Smooth muscle cell (in vitro differentiated cells): Measurements from ENCODE around the gene ZRANB1. TPM values are rescaled to one million over a fixed set of nuclear protein-coding genes. Genes with fewer than 3 reads are reported as not detected.

Experiments
- DNase-seq: peaks from one replicate; lab custom pipeline; 2025; ENCODE audit not compliant: unreplicated experiment; lab: John Stamatoyannopoulos, UW
- H2AFZ ChIP-seq: fragments of 200-600 bp; sonication (generic); 2 replicates; pipeline ENCODE4 v1.6.0; 2016; ENCODE audit warnings: antibody characterized with exemption, low read depth, mild to moderate bottlenecking
- H3F3A ChIP-seq: fragments of 200-600 bp; sonication (generic); 2 replicates; pipeline ENCODE4 v1.6.0; 2017; ENCODE audit warnings: antibody characterized with exemption, low read depth
- H3K27ac ChIP-seq: fragments of 200-600 bp; sonication (generic); 2 replicates; pipeline ENCODE4 v1.5.1; 2016; ENCODE audit warnings: low read depth, mild to moderate bottlenecking
- H3K27me3 ChIP-seq: fragments of 200-600 bp; sonication (generic); 2 replicates; pipeline ENCODE4 v1.6.1; 2016; ENCODE audit warnings: low read depth, mild to moderate bottlenecking
- H3K36me3 ChIP-seq: fragments of 200-600 bp; sonication (generic); 2 replicates; pipeline ENCODE4 v1.5.1; 2016; ENCODE audit warnings: low read depth
- H3K4me1 ChIP-seq: fragments of 200-600 bp; sonication (generic); 2 replicates; pipeline ENCODE4 v1.5.1; 2016; ENCODE audit warnings: low read depth
- H3K4me2 ChIP-seq: fragments of 200-600 bp; sonication (generic); 2 replicates; pipeline ENCODE4 v1.6.0; 2016; ENCODE audit warnings: mild to moderate bottlenecking
- H3K4me3 ChIP-seq: fragments of 200-600 bp; sonication (generic); 2 replicates; pipeline ENCODE4 v1.5.1; 2016; ENCODE audit warnings: mild to moderate bottlenecking
- H3K79me2 ChIP-seq: fragments of 200-600 bp; sonication (generic); 2 replicates; pipeline ENCODE4 v1.6.0; 2016; ENCODE audit warnings: low read depth, mild to moderate bottlenecking
- H3K9ac ChIP-seq: fragments of 200-600 bp; sonication (generic); 2 replicates; pipeline ENCODE4 v1.6.0; 2016; ENCODE audit warnings: low read depth
- H3K9me3 ChIP-seq: fragments of 200-600 bp; sonication (generic); replicated peaks from 2 replicates; pipeline ENCODE4 v1.5.1; 2016; ENCODE audit warnings: low read depth
- H4K20me1 ChIP-seq: fragments of 200-600 bp; sonication (generic); 2 replicates; pipeline ENCODE4 v1.6.0; 2016; ENCODE audit warnings: low read depth
- CTCF ChIP-seq: fragments of 200-600 bp; sonication (generic); IDR thresholded peaks from 2 replicates; pipeline ENCODE4 v1.5.1; 2017; ENCODE audit warnings: borderline replicate concordance, mild to moderate bottlenecking, antibody characterized with exemption; ENCODE audit not compliant: insufficient read depth, poor library complexity, severe bottlenecking
- WGBS: methylation state at CpG from one replicate; pipeline ENCODE4 v1.1.7; 2016; ENCODE audit warnings: low lambda C conversion rate; 5-methylcytosine and 5-hydroxymethylcytosine counted together
- polyA plus RNA-seq: library from polyadenylated mRNA; unstranded; fragments of >200 nt; fragmentation: Nextera tagmentation; extraction: Ambion mirVana; gene quantifications from 2 replicates; pipeline ENCODE4 v1.2.1, GENCODE V29; 2016
- total RNA-seq: library from RNA; depleted of rRNA; stranded (reverse); fragments of >200 nt; gene quantifications from 2 replicates; pipeline ENCODE4 v1.2.3, GENCODE V29; 2014

The ZRANB1 gene
- total and polyA plus RNA-seq, 2 experiments from 2014 or later = 7.5 to 24.1 TPM

- Histone ChIP-seq H3K4me3 (no peak overlapping the region), H3F3A (no peaks in the 10 kb centered on the region), H3K4me2 (no peak overlapping the region), H3K79me2 (peaks cover 61% of the 10 kb centered on the region), H3K9ac (no peak overlapping the region), H4K20me1 (peaks cover 100% of the 10 kb centered on the region), H3K27me3 (no peaks in the 10 kb centered on the region), H3K9me3 (no peaks in the 10 kb centered on the region), H2AFZ (no peak overlapping the region), H3K27ac (no peak overlapping the region), H3K4me1 (peaks cover 10% of the 10 kb centered on the region), H3K36me3 (no peaks in the 10 kb centered on the region)
- no peak for TF ChIP-seq CTCF
- DNase-seq = no peak
- WGBS = 91% methylated on average over 26 of the region's 26 CpGs
These were observed 82.1 kb downstream of the ZRANB1 start for GRCh38 chr10:125023862-125024496.

- H3K4me3 ChIP-seq = no peak overlapping the region
- H3K27me3 ChIP-seq = no peaks in the 10 kb centered on the region
- H3K79me2 ChIP-seq = peaks cover 54% of the 10 kb centered on the region
- no peaks in the 10 kb centered on the region for H3K9me3 ChIP-seq
- no peak overlapping the region for H3K4me2 ChIP-seq
- 88% methylated on average over 16 of the region's 16 CpGs for WGBS
- H3K27ac ChIP-seq = no peak overlapping the region
- H2AFZ ChIP-seq = no peak overlapping the region
- H3K9ac ChIP-seq = no peak overlapping the region
- no peaks in the 10 kb centered on the region for H3F3A ChIP-seq
- H3K36me3 ChIP-seq = no peaks in the 10 kb centered on the region
- no peak for TF ChIP-seq CTCF
- no peak for DNase-seq
- peaks cover 100% of the 10 kb centered on the region for H4K20me1 ChIP-seq
- H3K4me1 ChIP-seq = peaks cover 14% of the 10 kb centered on the region
These were observed 82.7 kb downstream of the ZRANB1 start for GRCh38 chr10:125024497-125025234.

- no peak for DNase-seq
- Histone ChIP-seq H3K4me2 (no peak overlapping the region), H3K79me2 (peaks cover 51% of the 10 kb centered on the region), H3F3A (no peaks in the 10 kb centered on the region), H3K4me1 (peaks cover 17% of the 10 kb centered on the region), H3K9ac (no peak overlapping the region), H3K36me3 (no peaks in the 10 kb centered on the region), H4K20me1 (peaks cover 100% of the 10 kb centered on the region), H3K27ac (no peak overlapping the region), H3K9me3 (no peaks in the 10 kb centered on the region), H2AFZ (no peak overlapping the region), H3K27me3 (no peaks in the 10 kb centered on the region), H3K4me3 (no peak overlapping the region)
- TF ChIP-seq CTCF = no peak
- 69% methylated on average over 12 of the region's 12 CpGs for WGBS
These were observed 83.4 kb downstream of the ZRANB1 start for GRCh38 chr10:125025341-125025740.
